GM12878 (cell line): ENCODE results near the gene RNF167. TPM values are rescaled to one million over a fixed set of nuclear protein-coding genes. Genes with fewer than 3 reads are reported as not detected.

Experiments used
- ATAC-seq: fragments of 200-7000 bp; cut with Tn5 transposase; 3 replicates; pipeline ENCODE4 v1.9.1; 2020; ENCODE audit warnings: mild to moderate bottlenecking, moderate library complexity
- BruUV-seq: library from RNA; stranded (reverse); fragments of 400-500 nt; replicated peaks from 2 replicates; lab custom pipeline; 2021; lab: Mats Ljungman, UMichigan
- CTCF ChIA-PET: fragments of 300-600 bp; sonication (Branson Sonifier 250); formaldehyde crosslinking; extraction: SDS; loops from one replicate; lab custom pipeline; 2021; ENCODE audit warnings: inconsistent platforms; lab: Yijun Ruan, JAX
- POLR2A ChIA-PET: fragments of 350-600 bp; formaldehyde crosslinking; extraction: SDS; loops from one replicate; lab custom pipeline; 2021; ENCODE audit warnings: inconsistent platforms; lab: Charles Lee
- RAD21 ChIA-PET: fragments of 300-600 bp; sonication (Branson Sonifier 250); formaldehyde crosslinking; loops from one replicate; lab custom pipeline; 2023; ENCODE audit warnings: antibody characterized with exemption; ENCODE audit not compliant: unreplicated experiment; lab: Charles Lee
- SMC1A ChIA-PET: fragments of 300-600 bp; sonication (Branson Sonifier 250); formaldehyde crosslinking; loops from one replicate; lab custom pipeline; 2023; ENCODE audit not compliant: unreplicated experiment, uncharacterized antibody; lab: Charles Lee
- DNase-seq: peaks from one replicate; pipeline ENCODE4 v3.0.0-alpha.2; 2011; ENCODE audit warnings: low read depth, low spot score
- FAIRE-seq: peaks from 3 replicates; lab custom pipeline; 2011; peaks lifted over from hg19 to GRCh38; lab: Jason Lieb, UNC
- H2AFZ ChIP-seq: 2 replicates; pipeline ENCODE4 v1.6.0; 2011; ENCODE audit warnings: low read depth, low read length, control low read depth; ENCODE audit not compliant: control insufficient read depth
- H3K27ac ChIP-seq: 2 replicates; pipeline ENCODE4 v1.5.1; 2011; ENCODE audit warnings: control low read depth; ENCODE audit not compliant: control insufficient read depth, insufficient read depth
- H3K27me3 ChIP-seq, 2 experiments: replicated peaks in 1 of 2; 2 replicates each; pipeline versions ENCODE4 v1.6.0 to v1.6.1; 2011; ENCODE audit warnings: low read length in 1 of 2; ENCODE audit not compliant: control insufficient read depth in 2 of 2, insufficient read depth in 2 of 2
- H3K36me3 ChIP-seq, 2 experiments: 2 replicates each; pipeline ENCODE4 v1.5.1; 2011; ENCODE audit warnings: low read length in 1 of 2; ENCODE audit not compliant: control insufficient read depth in 2 of 2, insufficient read depth in 2 of 2
- H3K4me1 ChIP-seq: 2 replicates; pipeline ENCODE4 v1.6.1; 2011; ENCODE audit warnings: mild to moderate bottlenecking, low read length, moderate library complexity, mixed read lengths; ENCODE audit not compliant: control insufficient read depth, insufficient read depth
- H3K4me2 ChIP-seq: 2 replicates; pipeline ENCODE4 v1.6.0; 2011; ENCODE audit warnings: control low read depth; ENCODE audit not compliant: control insufficient read depth, insufficient read depth
- H3K4me3 ChIP-seq: fragments of 200-600 bp; sonication (generic); 2 replicates; pipeline ENCODE4 v1.5.1; 2016
- H3K79me2 ChIP-seq: 2 replicates; pipeline ENCODE4 v1.6.0; 2011; ENCODE audit warnings: low read length; ENCODE audit not compliant: control insufficient read depth, insufficient read depth
- H3K9ac ChIP-seq: 2 replicates; pipeline ENCODE4 v1.8.0; 2011; ENCODE audit warnings: low read length, control low read depth, mixed read lengths; ENCODE audit not compliant: control insufficient read depth, insufficient read depth
- H3K9me3 ChIP-seq: replicated peaks from 3 replicates; pipeline ENCODE4 v1.5.1; 2011; ENCODE audit warnings: mild to moderate bottlenecking, low read length; ENCODE audit not compliant: control insufficient read depth, insufficient read depth
- H4K20me1 ChIP-seq: 2 replicates; pipeline ENCODE4 v1.6.0; 2011; ENCODE audit not compliant: control insufficient read depth, insufficient read depth
- BRCA1 ChIP-seq: IDR thresholded peaks from 2 replicates; pipeline ENCODE4 v1.6.1; 2011; ENCODE audit warnings: low read depth, low read length, improper control_type of control experiment
- CEBPB ChIP-seq, 2 experiments: fragments of 150-350 bp in 1 of 2; IDR thresholded peaks; 2 replicates each; pipeline ENCODE4 v1.6.1; 2012 to 2014; ENCODE audit warnings: low read depth in 2 of 2, low read length in 2 of 2, borderline replicate concordance in 1 of 2, inconsistent platforms in 1 of 2
- EGR1 ChIP-seq, 2 experiments: IDR thresholded peaks; 1 replicate in 1 of 2; 2 replicates in 1 of 2; pipeline ENCODE4 v1.6.1; 2011 to 2012; ENCODE audit warnings: low read depth in 2 of 2, low read length in 2 of 2, borderline replicate concordance in 1 of 2, mild to moderate bottlenecking in 1 of 2, moderate library complexity in 1 of 2
- HCFC1 ChIP-seq: fragments of 150-350 bp; IDR thresholded peaks from 2 replicates; pipeline ENCODE4 v1.6.1; 2014; ENCODE audit warnings: low read length
- JUND ChIP-seq: IDR thresholded peaks from 2 replicates; pipeline ENCODE4 v1.6.1; 2012; ENCODE audit warnings: low read depth, mild to moderate bottlenecking, low read length, improper control_type of control experiment, moderate library complexity
- NR2F1 ChIP-seq: fragments of 450-650 bp; conservative IDR thresholded peaks from 2 replicates; pipeline ENCODE4 v1.6.1; 2017; ENCODE audit warnings: mild to moderate bottlenecking
- POLR2A ChIP-seq: IDR thresholded peaks from 2 replicates; pipeline ENCODE4 v1.6.1; 2011; ENCODE audit warnings: low read depth, mild to moderate bottlenecking, low read length
- RBBP5 ChIP-seq: fragments of 200-600 bp; sonication (generic); conservative IDR thresholded peaks from 2 replicates; pipeline ENCODE4 v1.6.1; 2016
- SMC3 ChIP-seq: IDR thresholded peaks from 2 replicates; pipeline ENCODE4 v1.6.1; 2011; ENCODE audit warnings: low read length, improper control_type of control experiment, borderline replicate concordance
- SP1 ChIP-seq: IDR thresholded peaks from one replicate; pipeline ENCODE4 v1.6.1; 2011; ENCODE audit warnings: low read depth, low read length
- SPI1 ChIP-seq: IDR thresholded peaks from 2 replicates; pipeline ENCODE4 v1.6.1; 2011; ENCODE audit warnings: low read depth, mild to moderate bottlenecking, low read length, moderate library complexity, borderline replicate concordance; ENCODE audit not compliant: insufficient read depth
- ZNF217 ChIP-seq: fragments of 450-650 bp; IDR thresholded peaks from 2 replicates; pipeline ENCODE4 v1.6.1; 2017; ENCODE audit warnings: antibody characterized with exemption, mild to moderate bottlenecking
- WGBS: methylation state at CpG from one replicate; pipeline ENCODE4 v1.1.6; 2016; ENCODE audit warnings: low lambda C conversion rate; ENCODE audit not compliant: insufficient replicate concordance, insufficient coverage; ENCODE audit errors: missing lambda C conversion rate; 5-methylcytosine and 5-hydroxymethylcytosine counted together
- in situ Hi-C: fragments of 300-500 bp; cut with MboI; formaldehyde crosslinking; loops from 9 replicates; pipeline ENCODE4 v1.14.3; 2018; ENCODE audit warnings: mixed read lengths
- intact Hi-C: fragments of 100-400 bp; cut with micrococcal nuclease; formaldehyde crosslinking; loops from one replicate; pipeline ENCODE4 v1.14.2; 2022; ENCODE audit not compliant: unreplicated experiment
- polyA plus RNA-seq, 11 experiments: library from polyadenylated mRNA; depleted of rRNA in 4 of 11; unstranded in 6 of 11; stranded (reverse) in 5 of 11; fragments of >200 nt; fragmentation: Nextera tagmentation in 4 of 11; fragmentation: Illumina TruSeq in 1 of 11; extraction: Ambion mirVana in 4 of 11; extraction: Trizol in 1 of 11; gene quantifications; 1 replicate in 1 of 11; 2 replicates in 10 of 11; pipeline versions ENCODE4 v1.2.1 to v1.2.3, GENCODE V29; 2011 to 2016; ENCODE audit warnings: inconsistent platforms in 2 of 11, missing spikeins in 2 of 11, low read depth in 1 of 11
- total RNA-seq, 4 experiments: library from RNA; depleted of rRNA in 3 of 4; stranded (reverse); fragments of >200 nt in 3 of 4; fragmentation: Illumina TruSeq in 1 of 4; extraction: Trizol in 1 of 4; gene quantifications; 2 replicates each; pipeline versions ENCODE4 v1.2.1 to v1.2.3, GENCODE V29; 2013 to 2021
- TF ChIP-seq, protein P1 (sequence below): fragments of 450-650 bp; IDR thresholded peaks from 2 replicates; pipeline ENCODE4 v1.6.1; 2016; ENCODE audit warnings: mild to moderate bottlenecking, moderate library complexity, borderline replicate concordance

Gene RNF167
- total and polyA plus RNA-seq, 10 of the 15 experiments (the other 5 are each of a cell fraction or from before 2014, with no cell fraction given) = 33.6 to 147 (median 57.6) TPM

- peaks cover 4 to 8% of the 10 kb centered on the region in 2 experiments for H3K36me3 ChIP-seq
- CTCF ChIA-PET = no interaction called here
- 0 out of 2 replicates have a peak, but pooled peaks have one; percentile 15 for TF ChIP-seq POLR2A
- TF ChIP-seq SPI1 = no peak
- no peak for TF ChIP-seq HCFC1
- POLR2A ChIA-PET = interaction anchor here (1.1 kb wide), 1 partner anchor 8 kb away, joined by 5 read pairs; the partner anchor contains the start of gene ENO3
- H3K4me1 ChIP-seq = no peaks in the 10 kb centered on the region
- RAD21 ChIA-PET = no interaction called here
- BruUV-seq = TSS peak; percentile 83
- in situ Hi-C loops = no loop called here
- 94% methylated on average over 18 of the region's 18 CpGs for WGBS
- SMC1A ChIA-PET = no interaction called here
- no peak for DNase-seq
- H3K4me2 ChIP-seq = no peak overlapping the region
- intact Hi-C loops = no loop called here
- no peak for ATAC-seq
- no peaks in the 10 kb centered on the region for H3K9me3 ChIP-seq
- H4K20me1 ChIP-seq = no peaks in the 10 kb centered on the region
- no peak for FAIRE-seq
- no peaks in the 10 kb centered on the region for H3K79me2 ChIP-seq
- no peak overlapping the region for H3K9ac ChIP-seq
- no peak overlapping the region for H2AFZ ChIP-seq
- H3K27me3 ChIP-seq = no peaks in the 10 kb centered on the region
- H3K27ac ChIP-seq = no peak overlapping the region
- no peak overlapping the region for H3K4me3 ChIP-seq
These were observed 19.3 kb downstream of the RNF167 start for GRCh38 chr17:4959261-4959965.

GRCh38 chr17:4960279-4960922 lies 20.3 kb downstream of the RNF167 start:
- H3K4me3 ChIP-seq = no peak overlapping the region
- no peaks in the 10 kb centered on the region for H3K27me3 ChIP-seq
- intact Hi-C loops = no loop called here
- ChIA-PET RAD21 (no interaction called here), SMC1A (no interaction called here), POLR2A (interaction anchor here (1.1 kb wide), 1 partner anchor 9 kb away, joined by 5 read pairs; the partner anchor contains the start of gene ENO3), CTCF (no interaction called here)
- DNase-seq (no peak), ATAC-seq (no peak), FAIRE-seq (no peak)
- no peak overlapping the region for H2AFZ ChIP-seq
- no TSS peak for BruUV-seq
- H3K36me3 ChIP-seq = peaks cover 4 to 10% of the 10 kb centered on the region in 2 experiments
- in situ Hi-C loops = no loop called here
- H3K4me2 ChIP-seq = no peak overlapping the region
- H3K9ac ChIP-seq = no peak overlapping the region
- no peaks in the 10 kb centered on the region for H3K9me3 ChIP-seq
- peaks cover 1% of the 10 kb centered on the region for H3K4me1 ChIP-seq
- WGBS = 83% methylated on average over 9 of the region's 9 CpGs
- H4K20me1 ChIP-seq = no peaks in the 10 kb centered on the region
- no peak overlapping the region for H3K27ac ChIP-seq
- H3K79me2 ChIP-seq = peaks cover 4% of the 10 kb centered on the region
- no peak for TF ChIP-seq RBBP5
- no peak for TF ChIP-seq SP1
- TF ChIP-seq JUND = no peak
- TF ChIP-seq SMC3 = no peak
- TF ChIP-seq ZNF217 = no peak
- no peak for TF ChIP-seq NR2F1
- TF ChIP-seq, protein P1, sequence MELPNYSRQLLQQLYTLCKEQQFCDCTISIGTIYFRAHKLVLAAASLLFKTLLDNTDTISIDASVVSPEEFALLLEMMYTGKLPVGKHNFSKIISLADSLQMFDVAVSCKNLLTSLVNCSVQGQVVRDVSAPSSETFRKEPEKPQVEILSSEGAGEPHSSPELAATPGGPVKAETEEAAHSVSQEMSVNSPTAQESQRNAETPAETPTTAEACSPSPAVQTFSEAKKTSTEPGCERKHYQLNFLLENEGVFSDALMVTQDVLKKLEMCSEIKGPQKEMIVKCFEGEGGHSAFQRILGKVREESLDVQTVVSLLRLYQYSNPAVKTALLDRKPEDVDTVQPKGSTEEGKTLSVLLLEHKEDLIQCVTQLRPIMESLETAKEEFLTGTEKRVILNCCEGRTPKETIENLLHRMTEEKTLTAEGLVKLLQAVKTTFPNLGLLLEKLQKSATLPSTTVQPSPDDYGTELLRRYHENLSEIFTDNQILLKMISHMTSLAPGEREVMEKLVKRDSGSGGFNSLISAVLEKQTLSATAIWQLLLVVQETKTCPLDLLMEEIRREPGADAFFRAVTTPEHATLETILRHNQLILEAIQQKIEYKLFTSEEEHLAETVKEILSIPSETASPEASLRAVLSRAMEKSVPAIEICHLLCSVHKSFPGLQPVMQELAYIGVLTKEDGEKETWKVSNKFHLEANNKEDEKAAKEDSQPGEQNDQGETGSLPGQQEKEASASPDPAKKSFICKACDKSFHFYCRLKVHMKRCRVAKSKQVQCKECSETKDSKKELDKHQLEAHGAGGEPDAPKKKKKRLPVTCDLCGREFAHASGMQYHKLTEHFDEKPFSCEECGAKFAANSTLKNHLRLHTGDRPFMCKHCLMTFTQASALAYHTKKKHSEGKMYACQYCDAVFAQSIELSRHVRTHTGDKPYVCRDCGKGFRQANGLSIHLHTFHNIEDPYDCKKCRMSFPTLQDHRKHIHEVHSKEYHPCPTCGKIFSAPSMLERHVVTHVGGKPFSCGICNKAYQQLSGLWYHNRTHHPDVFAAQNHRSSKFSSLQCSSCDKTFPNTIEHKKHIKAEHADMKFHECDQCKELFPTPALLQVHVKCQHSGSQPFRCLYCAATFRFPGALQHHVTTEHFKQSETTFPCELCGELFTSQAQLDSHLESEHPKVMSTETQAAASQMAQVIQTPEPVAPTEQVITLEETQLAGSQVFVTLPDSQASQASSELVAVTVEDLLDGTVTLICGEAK = no peak
- no peak for TF ChIP-seq BRCA1
- no peak for TF ChIP-seq CEBPB (IDR thresholded peaks at IDR 0.05; ENCODE audit: borderline replicate concordance in 1 of 2, low read depth in 2 of 2, low read length in 2 of 2)
- TF ChIP-seq EGR1 (IDR thresholded peaks at IDR 0.05; ENCODE audit: borderline replicate concordance in 1 of 2, low read depth in 2 of 2, low read length in 2 of 2) = no peak
